Measurements from ENCODE around the gene EXOSC2.

Gene EXOSC2
- 50.7 to 65.4 (median 53.3) reads per million in 3 donors for total RNA-seq

GRCh38 chr9:130693426-130694191 lies at the start of gene EXOSC2:
TSS of gene EXOSC2 (plus strand) at chr9:130693780. CDS start at chr9:130693792, 12 bp downstream.
- Histone ChIP-seq H3K36me3 (ENCODE audit: control insufficient read depth, insufficient read depth, low read length) (peaks cover 25% of the 10 kb centered on the region), H3K27me3 (replicated peaks; ENCODE audit: control insufficient read depth, insufficient read depth, low read length, poor library complexity, severe bottlenecking) (no peaks in the 10 kb centered on the region), H3K9me3 (ENCODE audit: control insufficient read depth, low read length) (no peaks in the 10 kb centered on the region), H3K4me1 (ENCODE audit: control insufficient read depth, insufficient read depth, low read length, poor library complexity, severe bottlenecking) (peaks cover 12% of the 10 kb centered on the region), H3K4me3 (ENCODE audit: insufficient read depth, low read depth, low read length, poor library complexity, severe bottlenecking) (peak within 1 kb of the TSS; percentile 80), H3K27ac (ENCODE audit: insufficient read depth, low read length, poor library complexity, severe bottlenecking) (peak within 1 kb of the TSS; percentile 66)
- peak; percentile 93 to 97 (median 97) for DNase-seq

- Histone ChIP-seq H3K4me3 (ENCODE audit: insufficient read depth, low read depth, low read length, poor library complexity, severe bottlenecking) (no peak overlapping the region), H3K36me3 (ENCODE audit: control insufficient read depth, insufficient read depth, low read length) (no peaks in the 10 kb centered on the region), H3K4me1 (ENCODE audit: control insufficient read depth, insufficient read depth, low read length, poor library complexity, severe bottlenecking) (no peaks in the 10 kb centered on the region), H3K27ac (ENCODE audit: insufficient read depth, low read length, poor library complexity, severe bottlenecking) (no peak overlapping the region), H3K27me3 (replicated peaks; ENCODE audit: control insufficient read depth, insufficient read depth, low read length, poor library complexity, severe bottlenecking) (no peaks in the 10 kb centered on the region), H3K9me3 (ENCODE audit: control insufficient read depth, low read length) (no peaks in the 10 kb centered on the region)
- no peak for DNase-seq
These were observed 42.4 kb upstream of the EXOSC2 start for GRCh38 chr9:130651221-130651620.

GRCh38 chr9:130651752-130652151 lies 41.8 kb upstream of the EXOSC2 start:
- H3K27me3 ChIP-seq (replicated peaks; ENCODE audit: control insufficient read depth, insufficient read depth, low read length, poor library complexity, severe bottlenecking), result no peaks in the 10 kb centered on the region
- no peaks in the 10 kb centered on the region for H3K4me1 ChIP-seq (ENCODE audit: control insufficient read depth, insufficient read depth, low read length, poor library complexity, severe bottlenecking)
- no peak overlapping the region for H3K4me3 ChIP-seq (ENCODE audit: insufficient read depth, low read depth, low read length, poor library complexity, severe bottlenecking)
- H3K9me3 ChIP-seq (ENCODE audit: control insufficient read depth, low read length), result no peaks in the 10 kb centered on the region
- no peaks in the 10 kb centered on the region for H3K36me3 ChIP-seq (ENCODE audit: control insufficient read depth, insufficient read depth, low read length)
- no peak overlapping the region for H3K27ac ChIP-seq (ENCODE audit: insufficient read depth, low read length, poor library complexity, severe bottlenecking)
- DNase-seq, result no peak

- no peaks in the 10 kb centered on the region for H3K9me3 ChIP-seq (ENCODE audit: control insufficient read depth, low read length)
- H3K4me1 ChIP-seq (ENCODE audit: control insufficient read depth, insufficient read depth, low read length, poor library complexity, severe bottlenecking), result peaks cover 3% of the 10 kb centered on the region
- peaks cover 20% of the 10 kb centered on the region for H3K27me3 ChIP-seq (replicated peaks; ENCODE audit: control insufficient read depth, insufficient read depth, low read length, poor library complexity, severe bottlenecking)
- DNase-seq, result no peak
- no peaks in the 10 kb centered on the region for H3K36me3 ChIP-seq (ENCODE audit: control insufficient read depth, insufficient read depth, low read length)
- H3K27ac ChIP-seq (ENCODE audit: insufficient read depth, low read length, poor library complexity, severe bottlenecking), result no peak overlapping the region
- no peak overlapping the region for H3K4me3 ChIP-seq (ENCODE audit: insufficient read depth, low read depth, low read length, poor library complexity, severe bottlenecking)
These were observed 38.7 kb upstream of the EXOSC2 start for GRCh38 chr9:130654879-130655278.

GRCh38 chr9:130658893-130659698 lies 34.5 kb upstream of the EXOSC2 start:
- Histone ChIP-seq H3K4me3 (ENCODE audit: insufficient read depth, low read depth, low read length, poor library complexity, severe bottlenecking) (no peak overlapping the region), H3K27me3 (replicated peaks; ENCODE audit: control insufficient read depth, insufficient read depth, low read length, poor library complexity, severe bottlenecking) (peaks cover 58% of the 10 kb centered on the region), H3K9me3 (ENCODE audit: control insufficient read depth, low read length) (no peaks in the 10 kb centered on the region), H3K36me3 (ENCODE audit: control insufficient read depth, insufficient read depth, low read length) (no peaks in the 10 kb centered on the region), H3K4me1 (ENCODE audit: control insufficient read depth, insufficient read depth, low read length, poor library complexity, severe bottlenecking) (peaks cover 42% of the 10 kb centered on the region), H3K27ac (ENCODE audit: insufficient read depth, low read length, poor library complexity, severe bottlenecking) (no peak overlapping the region)
- no peak for DNase-seq

GRCh38 chr9:130659699-130660248 lies 33.8 kb upstream of the EXOSC2 start:
- Histone ChIP-seq H3K9me3 (ENCODE audit: control insufficient read depth, low read length) (no peaks in the 10 kb centered on the region), H3K4me3 (ENCODE audit: insufficient read depth, low read depth, low read length, poor library complexity, severe bottlenecking) (no peak overlapping the region), H3K4me1 (ENCODE audit: control insufficient read depth, insufficient read depth, low read length, poor library complexity, severe bottlenecking) (peaks cover 47% of the 10 kb centered on the region), H3K36me3 (ENCODE audit: control insufficient read depth, insufficient read depth, low read length) (no peaks in the 10 kb centered on the region), H3K27ac (ENCODE audit: insufficient read depth, low read length, poor library complexity, severe bottlenecking) (no peak overlapping the region), H3K27me3 (replicated peaks; ENCODE audit: control insufficient read depth, insufficient read depth, low read length, poor library complexity, severe bottlenecking) (peaks cover 63% of the 10 kb centered on the region)
- DNase-seq, result no peak

GRCh38 chr9:130660326-130660682 lies 33.3 kb upstream of the EXOSC2 start:
- no peaks in the 10 kb centered on the region for H3K9me3 ChIP-seq (ENCODE audit: control insufficient read depth, low read length)
- peaks cover 64% of the 10 kb centered on the region for H3K27me3 ChIP-seq (replicated peaks; ENCODE audit: control insufficient read depth, insufficient read depth, low read length, poor library complexity, severe bottlenecking)
- no peaks in the 10 kb centered on the region for H3K36me3 ChIP-seq (ENCODE audit: control insufficient read depth, insufficient read depth, low read length)
- peaks cover 51% of the 10 kb centered on the region for H3K4me1 ChIP-seq (ENCODE audit: control insufficient read depth, insufficient read depth, low read length, poor library complexity, severe bottlenecking)
- DNase-seq, result no peak
- peak overlapping the region; percentile 25 for H3K4me3 ChIP-seq (ENCODE audit: insufficient read depth, low read depth, low read length, poor library complexity, severe bottlenecking)
- H3K27ac ChIP-seq (ENCODE audit: insufficient read depth, low read length, poor library complexity, severe bottlenecking), result no peak overlapping the region

- H3K27me3 ChIP-seq (replicated peaks; ENCODE audit: control insufficient read depth, insufficient read depth, low read length, poor library complexity, severe bottlenecking), result peaks cover 67% of the 10 kb centered on the region
- no peaks in the 10 kb centered on the region for H3K36me3 ChIP-seq (ENCODE audit: control insufficient read depth, insufficient read depth, low read length)
- DNase-seq, result no peak
- no peak overlapping the region for H3K27ac ChIP-seq (ENCODE audit: insufficient read depth, low read length, poor library complexity, severe bottlenecking)
- H3K9me3 ChIP-seq (ENCODE audit: control insufficient read depth, low read length), result no peaks in the 10 kb centered on the region
- peaks cover 56% of the 10 kb centered on the region for H3K4me1 ChIP-seq (ENCODE audit: control insufficient read depth, insufficient read depth, low read length, poor library complexity, severe bottlenecking)
- peak overlapping the region; percentile 25 for H3K4me3 ChIP-seq (ENCODE audit: insufficient read depth, low read depth, low read length, poor library complexity, severe bottlenecking)
These were observed 32.7 kb upstream of the EXOSC2 start for GRCh38 chr9:130660683-130661450.

- Histone ChIP-seq H3K9me3 (ENCODE audit: control insufficient read depth, low read length) (no peaks in the 10 kb centered on the region), H3K4me3 (ENCODE audit: insufficient read depth, low read depth, low read length, poor library complexity, severe bottlenecking) (no peak overlapping the region), H3K4me1 (ENCODE audit: control insufficient read depth, insufficient read depth, low read length, poor library complexity, severe bottlenecking) (peaks cover 63% of the 10 kb centered on the region), H3K36me3 (ENCODE audit: control insufficient read depth, insufficient read depth, low read length) (no peaks in the 10 kb centered on the region), H3K27me3 (replicated peaks; ENCODE audit: control insufficient read depth, insufficient read depth, low read length, poor library complexity, severe bottlenecking) (peaks cover 71% of the 10 kb centered on the region), H3K27ac (ENCODE audit: insufficient read depth, low read length, poor library complexity, severe bottlenecking) (no peak overlapping the region)
- no peak for DNase-seq
These were observed 32.0 kb upstream of the EXOSC2 start for GRCh38 chr9:130661451-130662098.
